Activated naive CD4-positive, alpha-beta T cell treated with anti-CD3 and anti-CD28 coated beads, Interleukin-2, amount 50 U/mL, for 16 hours (primary cell): ENCODE results near the gene SLC25A6.
A peak's percentile ranks its signal among the peaks of the same experiment; 100 is the strongest.
"Not testable (repeated sequence)": the region's sequence is repeated elsewhere in the genome, so short reads cannot be mapped to it uniquely, and the experiment has no call there.

Experiments
- DNase-seq: peaks from one replicate; pipeline ENCODE4 v3.0.0-alpha.2; 2020

The SLC25A6 gene

GRCh38 chrX:1412551-1413161, 20.7 kb upstream of the SLC25A6 start:
- DNase-seq: no peak

DNA sequence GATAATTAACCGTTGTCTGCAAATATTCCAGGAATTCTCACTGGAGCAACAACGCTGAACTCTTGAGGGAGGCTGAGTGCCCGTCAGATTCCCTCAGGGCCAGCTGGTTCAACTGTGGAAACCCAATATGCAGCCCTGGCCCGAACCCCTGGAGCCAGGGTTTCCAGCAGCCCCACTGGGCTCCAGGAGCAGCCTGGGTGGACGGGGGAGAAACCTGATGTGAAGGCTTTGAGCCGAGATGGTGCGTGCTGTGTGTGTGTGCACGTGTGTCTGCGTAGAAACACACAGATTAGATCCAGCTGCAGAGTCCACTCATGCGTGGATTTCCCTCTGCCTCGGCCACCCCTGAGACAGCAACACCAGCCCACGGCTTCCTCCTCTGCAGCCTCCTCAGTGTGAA, 19.4 kb upstream of the SLC25A6 start:
- DNase-seq: no peak

DNA sequence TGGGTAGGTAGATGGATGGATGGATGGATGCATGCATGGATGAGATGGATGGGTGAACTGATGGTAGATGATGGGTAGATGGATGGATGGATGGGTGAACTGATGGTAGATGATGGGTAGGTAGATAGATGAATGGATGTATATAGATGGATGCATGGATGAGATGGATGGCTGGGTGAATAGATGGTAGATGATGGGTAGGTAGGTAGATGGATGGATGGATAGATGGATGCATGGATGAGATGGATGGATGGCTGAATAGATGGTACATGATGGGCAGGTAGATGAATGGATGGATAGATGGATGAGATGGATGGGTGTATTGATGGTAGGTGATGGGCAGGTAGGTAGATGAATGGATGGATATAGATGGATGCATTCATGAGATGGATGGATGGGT, 15.1 kb upstream of the SLC25A6 start:
- no peak for DNase-seq

DNA sequence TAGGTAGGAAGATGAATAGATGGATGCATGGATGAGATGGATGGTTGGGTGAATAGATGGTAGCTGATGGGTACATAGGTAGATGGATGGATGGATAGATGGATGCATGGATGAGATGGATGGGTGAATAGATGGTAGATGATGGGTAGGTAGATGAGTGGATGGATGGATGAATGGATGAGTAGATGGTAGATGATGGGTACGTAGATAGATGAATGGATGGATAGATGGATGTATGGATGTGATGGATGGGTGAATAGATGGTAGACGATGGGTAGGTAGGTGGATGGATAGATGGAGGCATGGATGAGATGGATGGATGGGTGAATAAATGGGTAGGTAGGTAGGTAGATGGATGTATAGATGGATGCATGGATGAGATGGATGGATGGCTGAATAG, 13.9 kb upstream of the SLC25A6 start:
- DNase-seq: not testable (repeated sequence)

- not testable (repeated sequence) for DNase-seq
These were observed 12.0 kb upstream of the SLC25A6 start for GRCh38 chrX:1403867-1404266.

DNA sequence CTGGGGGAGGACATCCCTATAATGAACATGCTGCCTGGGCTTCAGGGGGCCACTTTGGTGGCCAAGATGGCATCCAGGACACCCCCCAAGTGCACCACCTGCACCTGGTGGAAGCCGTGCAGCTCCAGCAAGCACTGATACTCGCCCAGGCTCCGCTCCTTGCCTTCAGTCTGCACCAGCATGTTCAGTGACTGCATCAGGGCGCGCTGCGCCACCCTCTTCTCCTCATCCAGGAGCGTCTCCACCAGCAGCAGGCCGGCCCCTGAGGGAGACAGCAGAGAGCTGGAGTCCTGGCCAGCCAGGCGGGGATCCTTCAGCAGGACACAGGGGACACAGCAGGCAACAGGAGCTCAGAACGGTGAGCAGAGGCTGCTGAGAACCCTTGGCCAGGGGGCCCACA, 11.3 kb upstream of the SLC25A6 start:
- DNase-seq: no peak

DNA sequence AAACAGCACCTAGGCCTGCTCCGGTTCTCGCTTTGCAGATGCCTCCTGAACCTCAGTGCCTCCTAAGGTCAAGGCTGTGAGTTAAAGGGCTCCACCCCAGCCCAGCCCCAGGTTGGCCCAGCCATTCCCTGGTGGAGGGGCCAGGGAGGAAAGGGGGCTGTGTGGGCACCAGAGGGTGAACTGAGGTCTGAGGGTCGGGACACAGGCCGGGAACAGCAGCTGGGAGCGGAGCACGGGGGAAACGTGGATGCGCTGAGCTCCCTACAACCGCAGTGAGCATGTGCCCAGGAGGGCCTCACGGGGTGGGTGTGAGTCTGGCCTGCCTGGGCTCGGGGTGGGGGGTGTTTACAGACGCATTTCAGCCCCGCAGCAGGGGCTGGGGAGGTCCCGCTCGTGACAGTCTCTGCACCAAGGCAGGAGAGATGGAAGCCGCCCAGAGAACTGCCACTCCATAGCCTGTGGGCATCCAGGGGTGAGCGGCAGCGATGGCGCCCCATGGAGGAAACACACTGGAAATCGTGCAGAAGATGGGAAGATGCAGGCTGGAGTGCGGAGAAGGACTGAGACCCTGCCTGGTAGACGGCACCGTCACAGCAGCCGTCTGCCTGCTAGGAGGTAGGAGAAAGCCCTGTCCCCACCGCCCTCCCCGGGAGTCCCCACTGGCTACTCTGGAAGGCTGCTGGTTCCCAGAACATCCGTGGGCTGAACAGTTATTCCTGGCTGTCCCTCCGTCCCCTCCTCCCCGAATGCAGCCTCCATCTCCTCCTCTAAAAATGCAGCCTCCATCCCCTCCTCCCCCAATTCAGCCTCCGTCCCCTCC, 9.9 kb upstream of the SLC25A6 start:
- no peak for DNase-seq

DNA sequence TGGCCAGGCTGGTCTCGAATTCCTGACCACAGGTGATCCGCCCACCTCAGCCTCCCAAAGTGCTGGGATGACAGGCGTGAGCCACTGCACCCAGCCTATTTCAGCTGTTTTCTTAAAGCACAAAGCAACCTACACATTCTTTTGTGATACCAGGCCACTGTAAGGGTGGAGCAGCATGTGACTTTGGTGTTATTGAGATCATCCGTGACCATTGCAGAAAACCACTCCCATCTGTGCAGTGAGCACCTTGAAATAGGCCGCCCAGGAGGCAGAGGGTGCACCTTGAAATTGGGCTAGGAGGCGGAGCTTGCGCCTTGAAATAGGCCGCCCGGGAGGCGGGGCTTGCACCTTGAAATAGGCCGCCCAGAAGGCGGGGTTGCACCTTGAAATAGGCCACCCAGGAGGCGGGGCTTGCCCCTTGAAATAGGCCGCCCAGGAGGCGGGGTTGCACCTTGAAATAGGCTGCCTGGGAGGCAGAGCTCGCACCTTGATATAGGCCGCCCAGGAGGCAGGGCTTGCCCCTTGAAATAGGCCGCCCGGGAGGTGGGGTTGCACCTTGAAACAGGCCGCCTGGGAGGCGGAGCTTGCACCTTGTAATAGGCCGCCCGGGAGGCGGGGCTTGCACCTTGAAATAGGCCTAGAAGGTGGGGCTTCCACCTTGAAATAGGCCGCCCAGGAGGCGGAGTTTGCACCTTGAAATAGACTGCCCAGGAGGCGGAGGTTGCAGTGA, 9.0 kb upstream of the SLC25A6 start:
- DNase-seq: peak; percentile 1

GRCh38 chrX:1400049-1400448, 8.1 kb upstream of the SLC25A6 start:
- peak; percentile 3 for DNase-seq

DNA sequence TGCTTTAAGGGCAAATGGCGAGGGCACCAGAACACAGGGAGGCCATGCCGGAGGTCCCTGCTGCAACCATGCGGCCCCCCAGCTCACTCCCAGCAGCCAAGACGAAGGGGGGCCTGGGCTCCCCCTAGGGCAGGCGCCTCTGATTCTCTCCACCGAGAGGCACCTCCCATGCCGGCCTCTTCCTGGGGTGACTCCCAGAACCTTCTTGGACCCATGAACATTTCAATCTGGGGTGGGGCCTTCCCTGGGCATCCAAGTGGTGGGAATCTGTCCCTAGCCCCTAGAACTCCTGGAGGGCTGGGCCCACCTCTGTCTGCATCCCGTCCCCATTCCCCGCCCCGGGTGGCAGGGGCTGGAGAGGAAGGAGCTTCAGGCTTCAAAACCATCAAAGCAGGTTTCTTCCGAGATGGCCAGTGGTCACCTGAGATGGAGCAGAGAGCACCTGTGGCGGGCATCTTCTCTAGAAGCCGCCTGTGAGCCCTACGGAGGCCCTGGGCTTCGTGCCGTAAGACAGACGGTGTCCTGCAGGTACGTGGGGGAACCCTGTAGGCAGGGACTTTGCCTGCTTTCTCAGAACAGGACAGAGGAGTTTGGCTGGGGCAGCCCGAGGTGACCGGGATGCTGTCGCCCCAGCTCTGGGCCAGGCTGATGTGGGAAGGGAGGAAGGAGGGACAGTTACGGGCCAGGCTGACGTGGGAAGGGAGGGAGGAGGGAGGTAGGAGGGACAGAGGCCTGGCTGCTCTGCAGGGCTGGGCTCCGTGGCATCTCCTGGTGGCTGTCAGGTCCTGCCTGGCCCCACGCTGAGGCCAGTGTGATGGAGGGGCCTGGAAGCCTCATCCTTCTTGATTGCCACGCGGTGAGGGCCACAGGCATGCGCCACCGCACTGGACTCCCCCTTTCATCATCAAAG, 6.8 kb upstream of the SLC25A6 start:
- peak; percentile 8 for DNase-seq

DNA sequence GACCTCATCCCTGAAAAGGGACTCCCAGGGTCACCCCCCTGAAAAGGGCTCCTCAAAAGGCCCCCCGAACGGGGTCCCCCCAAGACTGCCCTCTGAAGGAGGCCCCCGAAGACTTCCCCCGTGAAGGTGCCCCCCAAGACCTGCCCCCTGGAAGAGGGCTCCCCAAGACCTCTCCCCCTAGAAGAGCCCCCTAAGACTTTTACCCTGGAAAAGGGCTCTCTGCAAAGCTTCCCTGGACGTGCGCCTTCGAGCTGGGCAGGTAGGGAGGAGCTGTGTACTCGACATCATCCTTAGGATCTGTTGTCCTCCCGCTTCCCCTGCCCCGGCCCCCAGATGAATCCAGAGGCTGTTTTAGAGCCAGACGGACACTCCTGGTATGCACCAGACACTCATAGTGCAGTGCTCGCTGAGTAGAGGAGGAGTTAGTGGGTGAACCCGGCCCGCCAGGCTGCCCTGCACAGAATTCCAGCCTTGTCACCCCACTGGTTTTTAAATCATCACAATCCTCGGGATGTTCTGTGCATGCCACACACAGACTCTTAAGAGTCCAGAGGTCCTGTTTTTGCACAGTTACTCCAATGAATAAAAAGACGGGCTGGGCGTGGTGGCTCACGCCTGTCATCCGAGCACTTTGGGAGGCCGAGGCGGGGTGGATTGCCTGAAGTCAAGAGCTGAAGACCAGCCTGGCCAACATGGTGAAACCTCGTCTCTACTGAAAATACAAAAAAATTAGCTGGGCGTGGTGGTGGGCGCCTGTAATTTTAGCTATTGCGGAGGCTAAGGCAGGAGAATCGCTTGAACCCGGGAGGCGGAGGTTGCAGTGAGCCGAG, 5.7 kb upstream of the SLC25A6 start:
- DNase-seq: peak; percentile 5

GRCh38 chrX:1397001-1397400, 5.1 kb upstream of the SLC25A6 start:
- DNase-seq: no peak

- DNase-seq: no peak
These were observed 3.8 kb upstream of the SLC25A6 start for GRCh38 chrX:1395646-1396216.

DNA sequence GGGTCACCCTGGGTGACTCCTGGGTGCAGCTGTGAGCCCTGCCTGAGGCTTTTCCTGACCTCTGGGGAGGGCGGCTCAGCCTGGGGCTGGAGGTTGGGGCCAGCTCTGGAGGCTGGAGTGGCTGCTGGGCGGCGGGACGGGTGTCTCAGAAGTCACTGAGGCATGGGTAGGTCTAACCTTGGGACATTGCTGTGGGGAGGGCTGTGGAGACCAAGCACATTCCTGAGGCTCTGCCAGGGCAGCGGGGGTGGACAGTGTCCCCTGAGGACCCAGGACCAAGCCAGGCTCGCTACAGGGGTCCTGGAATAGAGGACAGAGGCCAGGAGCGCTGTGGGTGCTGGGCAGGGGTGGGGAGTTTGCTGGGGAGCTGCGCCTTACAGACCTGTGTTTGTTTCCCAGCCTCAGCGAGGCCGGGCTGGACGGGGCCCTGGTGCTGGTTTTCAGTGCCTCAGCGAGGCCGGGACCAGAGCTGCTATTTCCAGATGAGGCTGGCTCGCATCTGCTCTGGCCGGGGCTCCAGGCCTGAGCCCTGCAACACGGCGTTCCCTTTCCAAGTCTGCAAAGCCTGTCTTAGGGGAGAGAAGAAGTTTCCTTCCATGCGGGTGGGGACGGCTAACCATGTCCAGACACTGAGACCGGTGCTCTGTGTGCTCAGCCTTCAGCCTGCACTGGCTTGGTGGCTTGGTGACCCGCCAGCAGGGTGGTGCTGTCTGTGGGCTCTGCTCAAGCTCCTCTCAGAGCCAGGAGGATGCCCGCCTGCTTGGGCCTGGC, 3.0 kb upstream of the SLC25A6 start:
- DNase-seq: peak; percentile 10

- DNase-seq: peak; percentile 1
These were observed 2.1 kb upstream of the SLC25A6 start for GRCh38 chrX:1393871-1394615.

- DNase-seq: peak; percentile 71
These were observed 609 bp upstream of the SLC25A6 start for GRCh38 chrX:1392376-1393068.

DNA sequence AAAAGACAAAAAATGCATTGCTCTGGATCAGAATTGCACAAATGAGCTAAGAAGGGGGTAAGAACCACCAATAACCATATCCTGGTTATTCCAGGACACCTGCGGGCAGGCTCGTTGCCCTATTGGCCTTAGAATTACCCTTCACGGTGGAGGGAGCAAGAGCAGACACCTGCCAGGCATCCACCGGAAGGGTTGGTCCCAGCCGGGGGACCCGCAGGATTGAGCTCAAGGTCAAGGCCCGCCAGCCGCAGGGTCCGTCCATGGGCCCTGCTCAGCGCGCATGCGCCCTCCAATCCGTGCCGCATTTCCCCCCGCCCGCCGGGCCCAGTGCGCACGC, 575 bp downstream of the SLC25A6 start:
- no peak for DNase-seq

DNA sequence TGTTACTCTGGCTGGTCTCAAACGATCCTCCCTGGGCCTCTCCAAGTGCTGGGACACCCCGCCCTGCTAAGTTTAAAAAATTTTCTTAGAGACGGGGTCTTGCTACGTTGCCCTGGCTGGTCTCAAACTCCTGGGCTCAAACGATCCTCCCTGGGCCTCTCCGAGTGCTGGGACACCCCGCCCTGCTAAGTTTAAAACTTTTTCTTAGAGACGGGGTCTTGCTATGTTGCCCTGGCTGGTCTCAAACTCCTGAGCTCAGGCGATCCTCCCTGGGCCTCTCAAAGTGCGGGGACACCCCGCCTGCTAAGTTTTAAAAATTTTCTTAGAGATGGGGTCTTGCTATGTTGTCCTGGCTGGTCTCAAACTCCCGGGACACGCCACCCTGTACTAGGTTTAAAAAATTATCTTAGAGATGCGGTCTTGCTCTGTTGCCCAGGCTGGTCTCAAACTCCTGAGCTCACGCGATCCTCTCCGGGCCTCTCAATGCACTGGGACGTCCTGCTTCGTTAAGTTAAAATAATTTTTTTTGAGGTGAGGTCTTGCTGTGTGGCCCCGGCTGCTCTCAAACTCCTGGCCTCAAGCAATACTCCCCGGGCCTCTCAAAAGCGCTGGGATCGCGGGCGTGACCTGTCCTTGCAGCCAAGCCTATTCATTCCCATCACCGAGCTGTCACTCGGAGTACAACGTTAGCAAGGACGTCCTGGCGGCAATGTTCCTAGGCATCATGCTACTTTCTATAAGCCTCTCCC, 1.1 kb downstream of the SLC25A6 start:
- DNase-seq: peak; percentile 9

DNA sequence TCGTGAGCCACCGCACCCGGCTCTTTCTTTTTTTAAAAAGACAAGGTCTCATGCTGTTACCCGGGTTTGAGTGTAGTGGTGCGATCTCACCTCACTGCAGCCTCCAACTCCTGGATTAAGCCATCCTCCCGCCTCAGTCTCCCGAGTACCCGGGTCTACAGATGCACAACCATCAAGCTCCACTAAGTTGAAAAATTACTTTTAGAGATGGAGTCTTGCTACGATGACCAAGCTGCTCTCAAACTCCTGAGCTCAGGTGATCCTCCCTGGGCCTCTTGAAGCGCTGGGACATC, 2.0 kb downstream of the SLC25A6 start:
- no peak for DNase-seq
